T47D (cell line): ENCODE measurements around the gene DUS4L.
"Not testable (repeated sequence)": the region's sequence is repeated elsewhere in the genome, so short reads cannot be mapped to it uniquely, and the experiment has no call there.

ENCODE experiments used
- DNase-seq, 2 experiments: peaks; one replicate each; pipeline versions ENCODE4 v3.0.0 to v3.0.0-alpha.2; 2011 to 2012; ENCODE audit warnings: low read depth in 1 of 2, low spot score in 1 of 2
- JUND ChIP-seq: IDR thresholded peaks from 2 replicates; pipeline ENCODE4 v1.6.1; 2012; ENCODE audit warnings: low read depth
- in situ Hi-C: cut with HindIII; loops from 2 replicates; pipeline ENCODE4 v1.10.0; 2016; ENCODE audit warnings: low sequenced_read_pairs, low pct_unique_long_range_greater_than_20kb

DUS4L gene, protein sequence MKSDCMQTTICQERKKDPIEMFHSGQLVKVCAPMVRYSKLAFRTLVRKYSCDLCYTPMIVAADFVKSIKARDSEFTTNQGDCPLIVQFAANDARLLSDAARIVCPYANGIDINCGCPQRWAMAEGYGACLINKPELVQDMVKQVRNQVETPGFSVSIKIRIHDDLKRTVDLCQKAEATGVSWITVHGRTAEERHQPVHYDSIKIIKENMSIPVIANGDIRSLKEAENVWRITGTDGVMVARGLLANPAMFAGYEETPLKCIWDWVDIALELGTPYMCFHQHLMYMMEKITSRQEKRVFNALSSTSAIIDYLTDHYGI

DNA sequence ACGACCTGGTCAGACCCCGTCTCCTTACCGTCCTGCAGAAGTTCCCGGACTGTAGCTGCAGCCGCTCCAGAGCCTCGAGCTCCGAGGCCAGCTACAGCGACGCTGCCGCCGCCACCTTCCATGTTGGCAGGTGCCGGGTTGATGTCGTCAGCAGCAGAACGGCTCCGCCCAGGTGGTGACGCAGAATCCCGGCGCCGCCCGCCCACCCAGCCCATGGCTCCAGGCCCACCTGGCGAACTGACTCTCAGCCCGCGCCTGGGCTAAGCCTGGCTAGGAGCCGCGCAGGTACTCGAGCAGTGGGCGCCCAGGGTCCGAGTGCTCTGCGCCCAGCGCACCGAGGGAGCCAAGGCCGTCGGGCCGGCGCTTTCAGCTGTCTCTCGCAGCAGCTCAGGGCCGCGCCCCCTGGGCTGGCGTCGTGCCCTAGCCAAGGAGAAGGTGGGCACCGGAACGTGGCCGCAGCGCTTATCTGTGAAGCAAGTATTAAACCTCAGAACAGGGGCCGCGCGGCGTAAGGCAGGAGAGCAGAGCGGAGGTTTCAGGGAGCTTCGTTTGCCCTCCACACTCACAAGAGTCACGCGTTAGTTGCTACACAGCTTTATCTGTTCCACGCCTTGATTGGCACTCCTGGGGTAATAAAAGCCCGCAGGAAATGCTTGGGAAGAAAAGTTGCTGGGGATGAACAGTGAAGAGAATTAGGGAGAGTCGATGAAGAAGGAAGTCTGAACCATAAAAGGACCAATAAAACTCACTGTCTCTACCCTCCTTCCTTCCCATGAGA, at the start of gene DUS4L, which contains the start of gene COG5:
Gene DUS4L (plus strand): TSS at position 197 of the 778 bp plus-strand sequence. CDS start 3,100 bp downstream, outside the sequence.
Gene COG5 (minus strand): TSS at position 146 of the 778 bp plus-strand sequence. CDS start 24 bp downstream, at position 122.
- TF ChIP-seq JUND, result no peak
- DNase-seq, result peak; percentile 21 to 78
- in situ Hi-C loops, result no loop called here

DNA sequence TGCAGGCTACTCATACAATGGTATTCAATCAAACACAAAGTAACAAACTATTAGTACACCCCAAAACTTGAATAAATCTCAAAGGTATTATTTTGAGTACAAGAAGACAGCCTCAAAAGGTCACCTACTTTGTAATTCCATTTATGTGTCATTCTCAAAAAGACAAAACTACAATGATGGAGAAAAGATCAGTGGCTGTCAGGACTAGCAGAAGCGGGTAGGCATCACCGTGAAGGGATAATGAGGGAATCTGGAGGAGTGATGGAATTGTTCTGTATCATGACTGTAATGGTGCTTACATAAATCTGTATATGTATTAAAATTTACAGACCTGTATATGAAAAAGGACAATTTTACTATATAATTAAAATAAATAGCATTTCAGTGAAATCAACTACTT, 37.1 kb upstream of the DUS4L start:
- no peak for DNase-seq
- no peak for TF ChIP-seq JUND
- in situ Hi-C loops, result no loop called here

DNA sequence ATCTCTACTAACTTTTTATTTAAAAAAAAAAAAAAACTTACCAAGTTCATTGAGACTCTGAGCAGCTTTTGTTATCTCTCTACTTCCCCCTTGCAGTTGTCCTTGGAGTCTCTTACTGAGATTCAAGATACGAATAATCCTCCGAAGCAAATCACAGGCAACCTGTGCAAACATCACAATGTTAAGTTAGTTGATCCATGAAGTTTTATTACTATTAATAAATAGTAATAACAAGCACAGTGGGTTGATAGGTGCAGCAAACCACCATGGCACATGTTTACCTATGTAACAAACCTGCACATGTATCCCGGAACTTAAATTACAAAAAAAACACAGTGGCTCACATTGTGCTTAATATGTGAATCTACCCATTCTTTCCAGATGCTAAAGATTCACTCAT, 36.6 kb upstream of the DUS4L start:
- in situ Hi-C loops, result no loop called here
- no peak for TF ChIP-seq JUND

DNA sequence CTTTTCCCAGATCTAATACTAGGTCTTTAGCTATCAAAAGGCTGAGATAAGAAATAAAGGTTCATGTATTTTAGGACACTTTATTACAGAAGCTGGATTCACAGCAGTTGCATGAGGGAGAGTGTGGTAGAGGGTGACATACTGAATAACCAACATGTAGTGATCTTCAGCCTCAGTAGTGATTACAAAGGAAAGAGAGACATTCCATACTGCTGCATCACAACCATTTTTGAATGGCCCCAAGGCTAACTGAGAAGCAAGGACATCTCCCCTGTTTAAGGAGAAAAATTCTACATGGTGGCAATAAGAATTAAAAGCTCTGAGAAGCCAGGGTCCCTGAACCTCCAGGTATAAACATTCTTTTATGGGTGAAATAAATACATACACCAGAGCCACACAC, 35.3 kb upstream of the DUS4L start:
- TF ChIP-seq JUND, result no peak
- DNase-seq, result no peak
- in situ Hi-C loops, result no loop called here

More for the DNA sequence above, 36.6 kb upstream of the DUS4L start:
- DNase-seq, result no peak

DNA sequence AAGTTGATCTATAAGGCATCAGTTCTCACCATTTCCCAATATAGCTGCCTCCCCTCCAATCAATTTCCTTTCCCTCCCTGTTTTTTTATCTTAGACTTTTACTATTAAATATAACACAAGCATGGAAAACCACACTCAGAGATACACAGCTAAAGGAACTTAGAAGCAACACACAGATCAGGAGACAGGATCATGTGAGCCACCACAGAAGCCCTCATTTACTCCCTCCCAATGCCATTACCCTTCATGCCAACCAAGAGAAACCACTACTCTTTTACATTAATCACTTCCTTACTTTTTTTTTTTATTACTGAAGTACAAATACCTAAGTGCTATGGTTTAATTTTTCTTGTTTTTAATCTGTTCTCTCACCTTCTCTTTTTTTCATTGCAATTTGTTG, 33.0 kb upstream of the DUS4L start:
- in situ Hi-C loops, result no loop called here
- DNase-seq, result no peak
- TF ChIP-seq JUND, result no peak

DNA sequence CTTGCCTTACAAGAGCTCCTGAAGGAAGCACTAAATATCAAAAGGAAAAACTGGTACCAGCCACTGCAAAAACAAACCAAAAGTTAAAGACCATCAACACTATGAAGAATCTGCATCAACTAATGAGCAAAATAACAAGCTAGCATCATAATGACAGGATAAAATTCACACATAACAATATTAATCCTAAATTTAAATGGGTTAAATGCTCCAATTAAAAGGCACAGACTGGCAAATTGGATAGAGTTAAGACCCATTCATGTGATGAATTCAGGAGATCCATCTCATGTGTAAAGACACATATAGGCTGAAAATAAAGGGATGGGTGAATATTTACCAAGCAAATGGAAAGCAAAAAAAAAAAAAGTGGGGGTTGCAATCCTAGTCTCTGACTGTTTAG, 29.6 kb upstream of the DUS4L start:
- no peak for TF ChIP-seq JUND
- in situ Hi-C loops, result no loop called here
- no peak for DNase-seq

DNA sequence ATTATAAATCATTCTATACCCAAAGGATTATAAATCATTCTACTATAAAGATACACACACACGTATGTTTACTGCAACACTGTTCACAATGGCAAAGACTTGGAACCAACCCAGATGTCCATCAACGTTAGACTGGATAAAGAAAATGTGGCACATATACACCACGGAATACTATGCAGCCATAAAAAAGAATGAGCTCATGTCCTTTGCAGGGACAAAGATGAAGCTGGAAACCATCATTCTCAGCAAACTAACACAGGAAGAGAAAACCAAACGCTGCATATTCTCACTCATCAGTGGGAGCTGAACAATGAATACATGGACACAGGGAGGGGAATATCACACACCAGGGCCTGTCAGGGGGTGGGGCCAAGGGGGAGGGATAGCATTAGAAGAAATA, 26.5 kb upstream of the DUS4L start:
- DNase-seq, in situ Hi-C loops: not testable (repeated sequence)

DNA sequence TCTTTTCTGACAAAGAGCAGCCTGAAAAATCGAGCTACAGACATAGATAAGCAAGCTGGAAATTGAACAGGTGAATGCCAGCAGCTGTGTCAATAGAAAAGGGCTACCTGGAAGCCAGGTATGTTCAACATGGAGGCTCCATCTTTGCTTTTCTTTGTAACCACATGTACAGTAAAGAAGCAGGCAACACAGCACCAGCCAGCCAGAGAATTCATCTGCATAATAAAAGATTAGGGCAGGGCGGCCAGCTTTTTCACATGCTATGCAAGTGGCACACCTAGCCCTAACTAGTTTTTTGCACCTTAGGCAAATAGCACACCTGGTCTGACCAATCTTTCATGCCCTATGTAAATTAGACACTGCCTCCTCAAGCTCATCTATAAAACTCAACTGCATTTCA, 25.8 kb upstream of the DUS4L start:
- no peak for TF ChIP-seq JUND
- peak in 1 of 2 experiments; percentile 80 for DNase-seq
- in situ Hi-C loops, result no loop called here

DNA sequence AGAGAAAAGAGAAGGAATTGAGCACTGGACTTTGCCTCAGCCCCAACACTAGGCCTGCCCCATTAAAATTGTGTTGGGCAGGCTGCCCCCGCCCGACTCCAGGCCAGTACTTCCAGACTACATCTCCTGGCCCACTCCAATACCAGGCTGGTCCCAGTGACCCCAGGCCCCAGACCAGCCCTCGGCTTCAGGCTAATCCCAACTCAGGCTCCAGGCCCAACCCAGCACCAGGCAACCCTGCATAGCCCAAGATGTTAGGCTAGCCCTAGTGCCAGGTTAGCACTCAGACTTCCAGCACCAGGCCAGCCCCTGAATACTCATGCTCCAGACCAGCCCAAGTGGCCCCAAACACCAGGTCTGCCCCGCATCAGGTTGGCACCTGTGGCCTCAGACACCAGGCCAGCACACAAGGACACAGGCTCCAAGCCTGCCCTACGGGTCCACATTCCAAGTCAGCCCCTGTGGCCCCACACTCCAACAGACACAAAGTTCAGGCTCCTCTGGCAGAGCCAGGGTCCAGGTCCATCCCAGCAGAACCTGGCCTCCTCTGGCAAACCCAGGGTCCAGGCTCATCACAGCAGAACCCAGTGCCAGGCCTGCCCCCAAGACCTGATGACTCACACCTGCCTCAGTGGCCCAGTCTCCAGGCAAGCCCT, 20.3 kb upstream of the DUS4L start:
- no peak for DNase-seq
- no peak for TF ChIP-seq JUND
- in situ Hi-C loops, result no loop called here

DNA sequence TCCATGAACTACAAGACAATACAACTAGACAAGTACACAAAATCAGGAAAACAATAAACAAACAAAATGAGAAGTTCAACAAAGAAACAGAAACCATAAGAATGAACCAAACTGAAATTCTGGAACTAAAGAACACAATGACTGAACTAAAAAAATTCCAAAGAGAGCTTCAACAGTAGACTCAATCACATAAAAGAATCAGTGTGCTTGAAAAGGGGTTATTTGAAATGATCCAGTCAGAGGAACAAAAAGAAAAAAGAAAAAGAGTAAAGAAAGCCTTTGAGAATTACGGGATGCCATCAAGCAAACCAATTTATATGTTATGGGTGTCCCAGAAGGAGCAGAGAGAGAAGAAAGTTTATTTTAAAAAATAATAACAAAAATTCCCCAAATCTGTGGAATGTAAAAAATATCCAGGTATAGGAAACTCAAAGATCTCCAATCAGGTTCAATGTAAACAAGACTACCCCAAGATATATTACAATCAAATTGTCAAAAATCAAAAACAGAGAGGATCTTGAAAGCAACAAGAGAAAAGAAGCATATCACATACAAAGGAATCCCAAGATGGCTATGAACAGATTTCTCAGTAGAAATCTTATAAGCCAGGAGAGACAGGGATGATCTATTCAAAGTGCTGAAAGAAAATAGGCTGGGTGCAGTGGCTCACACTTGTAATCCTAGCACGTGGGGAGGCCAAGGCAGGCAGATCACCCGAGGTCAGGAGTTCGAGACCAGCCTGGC, 18.8 kb upstream of the DUS4L start:
- in situ Hi-C loops, result no loop called here
- no peak for TF ChIP-seq JUND
- no peak for DNase-seq

DNA sequence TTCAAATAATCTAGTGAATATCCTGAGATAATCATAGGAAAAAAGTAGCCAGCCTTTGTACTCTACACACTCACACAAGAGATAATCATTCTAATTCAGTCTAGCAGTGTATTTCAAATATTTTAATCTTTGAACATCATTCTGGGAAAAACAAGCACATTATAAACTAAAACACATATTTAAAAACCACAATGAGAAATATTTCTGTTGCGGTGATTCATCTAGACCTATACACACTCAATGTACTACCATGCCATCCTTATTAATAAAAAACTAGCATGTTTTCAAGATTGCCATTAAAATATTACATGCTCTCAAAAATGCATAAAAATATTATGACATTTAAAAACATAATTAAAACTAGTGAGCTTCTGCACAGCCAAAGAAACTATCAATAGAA, 11.8 kb upstream of the DUS4L start:
- DNase-seq, result no peak
- in situ Hi-C loops, result no loop called here
- no peak for TF ChIP-seq JUND

DNA sequence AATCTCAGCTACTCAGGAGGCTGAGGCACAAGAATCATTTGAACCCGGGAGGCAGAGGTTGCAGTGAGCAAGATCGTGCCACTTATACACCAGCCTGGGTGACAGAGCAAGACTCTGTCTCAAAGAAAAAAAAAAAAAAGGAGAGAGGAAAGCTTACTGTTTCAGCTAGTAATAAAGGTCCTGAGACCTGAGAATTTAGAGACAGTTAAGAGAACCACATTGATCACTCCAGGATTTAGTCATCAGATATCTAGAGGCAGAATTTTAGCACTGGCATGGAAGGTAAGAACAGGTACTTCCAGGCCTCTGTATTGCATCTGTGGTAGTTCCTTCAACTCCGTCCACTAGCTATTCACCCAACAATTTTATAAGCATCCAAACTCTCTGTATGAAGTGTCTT, 7.9 kb upstream of the DUS4L start:
- in situ Hi-C loops, result no loop called here

More for the DNA sequence above, 7.9 kb upstream of the DUS4L start:
- TF ChIP-seq JUND, result no peak
- no peak for DNase-seq
